Measurements from ENCODE around the gene INCENP.

INCENP gene

DNA sequence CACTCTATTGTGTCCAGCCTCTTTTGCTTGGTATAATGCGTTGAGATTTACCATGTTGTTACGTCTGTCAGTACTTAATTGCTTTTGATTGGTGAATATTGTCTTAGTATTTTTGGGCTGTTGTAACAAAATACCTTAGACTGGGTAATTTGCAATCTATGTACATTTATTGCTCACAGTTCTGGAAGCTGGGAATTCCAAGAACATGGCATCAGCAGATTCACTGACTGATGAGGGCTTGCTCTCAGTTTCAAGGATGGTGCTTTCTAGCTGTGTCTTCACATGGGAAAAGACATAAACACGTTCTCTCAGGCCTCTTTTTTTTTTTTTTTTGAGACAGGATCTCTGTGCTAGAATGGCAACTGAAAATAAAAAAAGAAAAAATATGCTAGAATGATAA lies 46.7 kb upstream of the INCENP start (continued):
- TF ChIP-seq ZNF391 (tag by site-specific recombination; IDR thresholded peaks at IDR 0.05; ENCODE audit: borderline replicate concordance, low read depth): no peak
- TF ChIP-seq, protein P1, sequence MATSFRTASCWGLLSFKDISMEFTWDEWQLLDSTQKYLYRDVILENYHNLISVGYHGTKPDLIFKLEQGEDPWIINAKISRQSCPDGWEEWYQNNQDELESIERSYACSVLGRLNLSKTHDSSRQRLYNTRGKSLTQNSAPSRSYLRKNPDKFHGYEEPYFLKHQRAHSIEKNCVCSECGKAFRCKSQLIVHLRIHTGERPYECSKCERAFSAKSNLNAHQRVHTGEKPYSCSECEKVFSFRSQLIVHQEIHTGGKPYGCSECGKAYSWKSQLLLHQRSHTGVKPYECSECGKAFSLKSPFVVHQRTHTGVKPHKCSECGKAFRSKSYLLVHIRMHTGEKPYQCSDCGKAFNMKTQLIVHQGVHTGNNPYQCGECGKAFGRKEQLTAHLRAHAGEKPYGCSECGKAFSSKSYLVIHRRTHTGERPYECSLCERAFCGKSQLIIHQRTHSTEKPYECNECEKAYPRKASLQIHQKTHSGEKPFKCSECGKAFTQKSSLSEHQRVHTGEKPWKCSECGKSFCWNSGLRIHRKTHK (tag by site-specific recombination; IDR thresholded peaks at IDR 0.05): no peak
- TF ChIP-seq, protein P2, sequence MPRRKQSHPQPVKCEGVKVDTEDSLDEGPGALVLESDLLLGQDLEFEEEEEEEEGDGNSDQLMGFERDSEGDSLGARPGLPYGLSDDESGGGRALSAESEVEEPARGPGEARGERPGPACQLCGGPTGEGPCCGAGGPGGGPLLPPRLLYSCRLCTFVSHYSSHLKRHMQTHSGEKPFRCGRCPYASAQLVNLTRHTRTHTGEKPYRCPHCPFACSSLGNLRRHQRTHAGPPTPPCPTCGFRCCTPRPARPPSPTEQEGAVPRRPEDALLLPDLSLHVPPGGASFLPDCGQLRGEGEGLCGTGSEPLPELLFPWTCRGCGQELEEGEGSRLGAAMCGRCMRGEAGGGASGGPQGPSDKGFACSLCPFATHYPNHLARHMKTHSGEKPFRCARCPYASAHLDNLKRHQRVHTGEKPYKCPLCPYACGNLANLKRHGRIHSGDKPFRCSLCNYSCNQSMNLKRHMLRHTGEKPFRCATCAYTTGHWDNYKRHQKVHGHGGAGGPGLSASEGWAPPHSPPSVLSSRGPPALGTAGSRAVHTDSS (tag by site-specific recombination; IDR thresholded peaks at IDR 0.05): no peak
- TF ChIP-seq IKZF3 (tag by site-specific recombination; IDR thresholded peaks at IDR 0.05): no peak
- no peak for TF ChIP-seq ZNF654 (tag by site-specific recombination; IDR thresholded peaks at IDR 0.05; ENCODE audit: low read depth)
- no peak for TF ChIP-seq SP2 (tag by site-specific recombination; IDR thresholded peaks at IDR 0.05)
- TF ChIP-seq, protein P3, sequence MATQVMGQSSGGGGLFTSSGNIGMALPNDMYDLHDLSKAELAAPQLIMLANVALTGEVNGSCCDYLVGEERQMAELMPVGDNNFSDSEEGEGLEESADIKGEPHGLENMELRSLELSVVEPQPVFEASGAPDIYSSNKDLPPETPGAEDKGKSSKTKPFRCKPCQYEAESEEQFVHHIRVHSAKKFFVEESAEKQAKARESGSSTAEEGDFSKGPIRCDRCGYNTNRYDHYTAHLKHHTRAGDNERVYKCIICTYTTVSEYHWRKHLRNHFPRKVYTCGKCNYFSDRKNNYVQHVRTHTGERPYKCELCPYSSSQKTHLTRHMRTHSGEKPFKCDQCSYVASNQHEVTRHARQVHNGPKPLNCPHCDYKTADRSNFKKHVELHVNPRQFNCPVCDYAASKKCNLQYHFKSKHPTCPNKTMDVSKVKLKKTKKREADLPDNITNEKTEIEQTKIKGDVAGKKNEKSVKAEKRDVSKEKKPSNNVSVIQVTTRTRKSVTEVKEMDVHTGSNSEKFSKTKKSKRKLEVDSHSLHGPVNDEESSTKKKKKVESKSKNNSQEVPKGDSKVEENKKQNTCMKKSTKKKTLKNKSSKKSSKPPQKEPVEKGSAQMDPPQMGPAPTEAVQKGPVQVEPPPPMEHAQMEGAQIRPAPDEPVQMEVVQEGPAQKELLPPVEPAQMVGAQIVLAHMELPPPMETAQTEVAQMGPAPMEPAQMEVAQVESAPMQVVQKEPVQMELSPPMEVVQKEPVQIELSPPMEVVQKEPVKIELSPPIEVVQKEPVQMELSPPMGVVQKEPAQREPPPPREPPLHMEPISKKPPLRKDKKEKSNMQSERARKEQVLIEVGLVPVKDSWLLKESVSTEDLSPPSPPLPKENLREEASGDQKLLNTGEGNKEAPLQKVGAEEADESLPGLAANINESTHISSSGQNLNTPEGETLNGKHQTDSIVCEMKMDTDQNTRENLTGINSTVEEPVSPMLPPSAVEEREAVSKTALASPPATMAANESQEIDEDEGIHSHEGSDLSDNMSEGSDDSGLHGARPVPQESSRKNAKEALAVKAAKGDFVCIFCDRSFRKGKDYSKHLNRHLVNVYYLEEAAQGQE (tag by site-specific recombination; IDR thresholded peaks at IDR 0.05): no peak
- TF ChIP-seq, protein P4, sequence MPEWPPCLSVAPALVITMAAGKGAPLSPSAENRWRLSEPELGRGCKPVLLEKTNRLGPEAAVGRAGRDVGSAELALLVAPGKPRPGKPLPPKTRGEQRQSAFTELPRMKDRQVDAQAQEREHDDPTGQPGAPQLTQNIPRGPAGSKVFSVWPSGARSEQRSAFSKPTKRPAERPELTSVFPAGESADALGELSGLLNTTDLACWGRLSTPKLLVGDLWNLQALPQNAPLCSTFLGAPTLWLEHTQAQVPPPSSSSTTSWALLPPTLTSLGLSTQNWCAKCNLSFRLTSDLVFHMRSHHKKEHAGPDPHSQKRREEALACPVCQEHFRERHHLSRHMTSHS (tag by site-specific recombination; IDR thresholded peaks at IDR 0.05): no peak

DNA sequence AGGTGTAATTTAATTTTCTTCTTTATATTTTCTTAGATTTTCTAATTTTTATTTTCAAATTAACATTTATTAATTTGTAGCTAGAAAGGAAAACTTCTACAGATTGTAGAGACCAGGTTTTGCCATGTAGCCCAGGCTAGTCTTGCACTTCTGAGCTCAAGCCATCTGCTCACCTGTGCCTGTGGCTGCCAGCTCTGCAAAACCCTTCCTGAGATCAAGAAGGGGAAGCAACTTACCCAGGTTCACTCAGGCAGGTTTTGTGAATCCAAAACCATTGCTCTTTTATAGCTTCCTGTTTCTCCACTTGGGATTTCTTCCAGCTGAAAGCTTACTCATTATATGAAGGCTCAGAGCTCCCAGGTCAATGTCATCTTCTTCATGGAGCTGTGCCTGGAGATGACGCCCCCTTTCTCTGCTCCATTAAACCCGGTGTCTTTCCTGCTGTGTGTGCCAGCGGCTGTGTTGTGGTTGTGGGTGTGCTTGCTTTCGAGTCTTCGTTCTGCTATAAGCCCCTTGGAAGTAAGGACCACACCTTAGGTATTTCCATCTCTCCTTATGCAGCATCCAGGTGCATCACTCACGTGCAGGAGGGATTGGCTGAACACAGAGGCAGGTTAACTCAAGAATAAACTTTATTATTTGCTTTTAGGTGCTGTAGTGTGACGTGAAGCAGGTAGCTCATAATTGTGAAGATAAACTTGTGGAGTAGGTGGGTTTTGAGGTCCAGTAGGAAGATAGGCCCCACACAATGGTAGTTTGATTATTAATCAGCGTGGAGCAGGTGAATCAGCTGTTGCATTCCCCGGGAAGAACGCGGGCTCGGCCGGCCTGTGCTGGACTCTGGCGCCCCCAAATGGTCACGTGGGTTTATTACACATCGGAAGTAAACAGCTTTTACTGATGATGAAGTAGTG lies 42.2 kb upstream of the INCENP start:
- ChIA-PET POLR2A (interaction anchor here (0.6 to 1.8 kb wide), 9 partner anchors 114 to 800 kb away, joined by 3 to 8 read pairs (median 3); partner anchors contain the start of gene FTH1), CTCF (interaction anchor here (0.6 to 11.2 kb wide), 61 partner anchors 8 to 448 kb away, joined by 3 to 258 read pairs (median 5); partner anchors contain the start of genes BEST1, FADS1, FADS3 and FEN1)
- no peak overlapping the region for H3K4me3 ChIP-seq (ENCODE audit: low read depth, low read length)
- no peaks in the 10 kb centered on the region for H3K36me3 ChIP-seq (ENCODE audit: control insufficient read depth in 2 of 2, insufficient read depth in 1 of 2, low read length in 2 of 2)
- H3K9me3 ChIP-seq (ENCODE audit: control insufficient read depth, insufficient read depth, low read depth, low read length): no peaks in the 10 kb centered on the region
- H3K27ac ChIP-seq (ENCODE audit: extremely low read depth, low read depth, low read length): no peak overlapping the region
- H3K4me1 ChIP-seq (ENCODE audit: control insufficient read depth, insufficient read depth, low read length): no peaks in the 10 kb centered on the region
- TF ChIP-seq ZNF184 (tag by site-specific recombination; IDR thresholded peaks at IDR 0.05): no peak
- TF ChIP-seq, protein P5, sequence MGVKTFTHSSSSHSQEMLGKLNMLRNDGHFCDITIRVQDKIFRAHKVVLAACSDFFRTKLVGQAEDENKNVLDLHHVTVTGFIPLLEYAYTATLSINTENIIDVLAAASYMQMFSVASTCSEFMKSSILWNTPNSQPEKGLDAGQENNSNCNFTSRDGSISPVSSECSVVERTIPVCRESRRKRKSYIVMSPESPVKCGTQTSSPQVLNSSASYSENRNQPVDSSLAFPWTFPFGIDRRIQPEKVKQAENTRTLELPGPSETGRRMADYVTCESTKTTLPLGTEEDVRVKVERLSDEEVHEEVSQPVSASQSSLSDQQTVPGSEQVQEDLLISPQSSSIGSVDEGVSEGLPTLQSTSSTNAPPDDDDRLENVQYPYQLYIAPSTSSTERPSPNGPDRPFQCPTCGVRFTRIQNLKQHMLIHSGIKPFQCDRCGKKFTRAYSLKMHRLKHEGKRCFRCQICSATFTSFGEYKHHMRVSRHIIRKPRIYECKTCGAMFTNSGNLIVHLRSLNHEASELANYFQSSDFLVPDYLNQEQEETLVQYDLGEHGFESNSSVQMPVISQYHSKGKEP (tag by site-specific recombination; IDR thresholded peaks at IDR 0.05): no peak
- TF ChIP-seq ZNF777 (tag by site-specific recombination; IDR thresholded peaks at IDR 0.05; ENCODE audit: borderline replicate concordance): no peak
- TF ChIP-seq ZNF830 (tag by site-specific recombination; IDR thresholded peaks at IDR 0.05; ENCODE audit: low read depth): no peak
- no peak for TF ChIP-seq ZNF530 (tag by site-specific recombination; IDR thresholded peaks at IDR 0.05; ENCODE audit: low read depth)
- 0 out of 2 replicates have a peak, but pooled peaks have one; percentile 23 for TF ChIP-seq SP7 (tag by site-specific recombination; IDR thresholded peaks at IDR 0.05)
- TF ChIP-seq, protein P6, sequence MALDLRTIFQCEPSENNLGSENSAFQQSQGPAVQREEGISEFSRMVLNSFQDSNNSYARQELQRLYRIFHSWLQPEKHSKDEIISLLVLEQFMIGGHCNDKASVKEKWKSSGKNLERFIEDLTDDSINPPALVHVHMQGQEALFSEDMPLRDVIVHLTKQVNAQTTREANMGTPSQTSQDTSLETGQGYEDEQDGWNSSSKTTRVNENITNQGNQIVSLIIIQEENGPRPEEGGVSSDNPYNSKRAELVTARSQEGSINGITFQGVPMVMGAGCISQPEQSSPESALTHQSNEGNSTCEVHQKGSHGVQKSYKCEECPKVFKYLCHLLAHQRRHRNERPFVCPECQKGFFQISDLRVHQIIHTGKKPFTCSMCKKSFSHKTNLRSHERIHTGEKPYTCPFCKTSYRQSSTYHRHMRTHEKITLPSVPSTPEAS (tag by site-specific recombination; IDR thresholded peaks at IDR 0.05): no peak
- TF ChIP-seq, protein P7, sequence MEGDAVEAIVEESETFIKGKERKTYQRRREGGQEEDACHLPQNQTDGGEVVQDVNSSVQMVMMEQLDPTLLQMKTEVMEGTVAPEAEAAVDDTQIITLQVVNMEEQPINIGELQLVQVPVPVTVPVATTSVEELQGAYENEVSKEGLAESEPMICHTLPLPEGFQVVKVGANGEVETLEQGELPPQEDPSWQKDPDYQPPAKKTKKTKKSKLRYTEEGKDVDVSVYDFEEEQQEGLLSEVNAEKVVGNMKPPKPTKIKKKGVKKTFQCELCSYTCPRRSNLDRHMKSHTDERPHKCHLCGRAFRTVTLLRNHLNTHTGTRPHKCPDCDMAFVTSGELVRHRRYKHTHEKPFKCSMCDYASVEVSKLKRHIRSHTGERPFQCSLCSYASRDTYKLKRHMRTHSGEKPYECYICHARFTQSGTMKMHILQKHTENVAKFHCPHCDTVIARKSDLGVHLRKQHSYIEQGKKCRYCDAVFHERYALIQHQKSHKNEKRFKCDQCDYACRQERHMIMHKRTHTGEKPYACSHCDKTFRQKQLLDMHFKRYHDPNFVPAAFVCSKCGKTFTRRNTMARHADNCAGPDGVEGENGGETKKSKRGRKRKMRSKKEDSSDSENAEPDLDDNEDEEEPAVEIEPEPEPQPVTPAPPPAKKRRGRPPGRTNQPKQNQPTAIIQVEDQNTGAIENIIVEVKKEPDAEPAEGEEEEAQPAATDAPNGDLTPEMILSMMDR (tag by site-specific recombination; IDR thresholded peaks at IDR 0.05): peak; percentile 76
- TF ChIP-seq ZBTB1 (tag by site-specific recombination; IDR thresholded peaks at IDR 0.05): no peak
- TF ChIP-seq, protein P8, sequence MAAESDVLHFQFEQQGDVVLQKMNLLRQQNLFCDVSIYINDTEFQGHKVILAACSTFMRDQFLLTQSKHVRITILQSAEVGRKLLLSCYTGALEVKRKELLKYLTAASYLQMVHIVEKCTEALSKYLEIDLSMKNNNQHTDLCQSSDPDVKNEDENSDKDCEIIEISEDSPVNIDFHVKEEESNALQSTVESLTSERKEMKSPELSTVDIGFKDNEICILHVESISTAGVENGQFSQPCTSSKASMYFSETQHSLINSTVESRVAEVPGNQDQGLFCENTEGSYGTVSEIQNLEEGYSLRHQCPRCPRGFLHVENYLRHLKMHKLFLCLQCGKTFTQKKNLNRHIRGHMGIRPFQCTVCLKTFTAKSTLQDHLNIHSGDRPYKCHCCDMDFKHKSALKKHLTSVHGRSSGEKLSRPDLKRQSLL (tag by site-specific recombination; IDR thresholded peaks at IDR 0.05): no peak
- TF ChIP-seq SCRT2 (tag by site-specific recombination; IDR thresholded peaks at IDR 0.05): peak; percentile 99
- no peak for TF ChIP-seq MEIS1 (CRISPR knock-in tag; IDR thresholded peaks at IDR 0.05; ENCODE audit: borderline replicate concordance)
